ENCODE measurements around the gene LRTM2.

- TF ChIP-seq ARNT (IDR thresholded peaks at IDR 0.05) (no peak), L3MBTL2 (conservative IDR thresholded peaks at IDR 0.05) (no peak), FOXK2 (IDR thresholded peaks at IDR 0.05) (no peak), ZNF384 (IDR thresholded peaks at IDR 0.05) (no peak), FOXA1 (IDR thresholded peaks at IDR 0.05) (no peak), NFRKB (IDR thresholded peaks at IDR 0.05) (no peak), TARDBP (IDR thresholded peaks at IDR 0.05) (no peak)
These were observed 37.5 kb downstream of the LRTM2 start for GRCh38 chr12:1857821-1858220.
